SIG-M5 treated with dmso at 0.1 percent for 504 hours (cell line): ENCODE results near the gene STK38L.

Experiments
- DNase-seq: peaks from one replicate; lab custom pipeline; 2025; ENCODE audit not compliant: unreplicated experiment; lab: John Stamatoyannopoulos, UW

STK38L gene

GRCh38 chr12:27274706-27275105 lies 30.6 kb downstream of the STK38L start:
- DNase-seq, result no peak

DNA sequence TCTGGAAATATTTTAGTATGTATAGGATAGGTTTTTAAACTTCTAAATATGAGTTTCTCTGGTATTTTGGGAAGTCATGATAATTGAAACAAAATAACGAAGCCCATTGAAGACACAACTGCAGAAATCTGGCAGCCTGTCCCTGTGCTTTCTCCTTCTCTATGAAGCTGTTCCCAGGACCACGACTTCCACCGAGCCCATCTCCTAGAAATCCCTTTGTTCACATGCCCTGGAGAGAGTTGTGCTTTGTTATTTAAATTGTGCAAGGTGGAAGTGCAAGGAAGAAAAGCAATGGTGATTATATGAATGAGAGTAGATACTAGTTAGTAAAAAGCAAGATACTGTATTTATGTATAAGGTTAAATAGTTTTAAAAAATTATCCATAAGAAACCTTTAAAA lies 32.2 kb downstream of the STK38L start:
- no peak for DNase-seq

GRCh38 chr12:27277846-27278260 lies 33.8 kb downstream of the STK38L start:
- no peak for DNase-seq

DNA sequence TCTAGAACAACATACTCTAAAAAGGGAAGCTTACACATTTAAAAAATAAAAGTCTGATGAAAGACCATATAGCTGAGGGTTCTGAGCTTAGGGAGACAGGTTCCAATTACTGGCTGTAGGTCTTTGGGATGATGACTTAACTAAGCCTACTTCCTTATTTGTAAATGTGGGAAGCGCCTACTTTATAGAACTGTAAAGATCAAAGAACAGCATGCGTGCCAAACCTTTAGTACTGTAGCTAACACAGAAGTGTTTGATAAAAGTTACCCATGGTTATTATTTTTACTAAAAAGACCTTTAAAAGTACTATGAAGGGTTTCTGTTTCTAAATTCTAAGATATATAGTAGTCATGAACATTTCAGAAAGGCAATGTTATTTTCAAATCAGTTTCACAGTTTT lies 35.7 kb downstream of the STK38L start:
- peak; percentile 63 for DNase-seq

DNA sequence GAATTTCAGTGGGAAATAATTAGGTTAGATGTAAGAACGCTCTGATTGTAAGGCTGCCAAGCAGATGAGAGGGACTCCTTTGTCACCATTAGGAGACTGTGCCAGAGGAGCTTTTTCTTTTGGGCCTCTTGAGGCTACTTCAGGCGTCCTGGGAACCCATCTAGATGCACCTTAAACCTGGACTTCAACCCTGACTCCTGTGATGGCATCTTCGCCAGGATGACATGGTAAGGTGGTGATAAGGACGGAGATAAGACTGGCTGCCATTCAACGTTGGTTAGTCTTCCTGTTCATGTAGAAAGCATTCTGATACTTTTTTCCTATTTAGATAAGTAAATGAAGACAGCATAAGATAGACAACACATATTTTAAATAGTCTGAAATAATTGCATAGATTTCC lies 36.3 kb downstream of the STK38L start:
- no peak for DNase-seq

- no peak for DNase-seq
Measured at GRCh38 chr12:27282754-27283153, 38.7 kb downstream of the STK38L start.

GRCh38 chr12:27284021-27284420 lies 39.9 kb downstream of the STK38L start:
- DNase-seq, result no peak

GRCh38 chr12:27284751-27285150 lies 40.7 kb downstream of the STK38L start:
- DNase-seq, result no peak

DNA sequence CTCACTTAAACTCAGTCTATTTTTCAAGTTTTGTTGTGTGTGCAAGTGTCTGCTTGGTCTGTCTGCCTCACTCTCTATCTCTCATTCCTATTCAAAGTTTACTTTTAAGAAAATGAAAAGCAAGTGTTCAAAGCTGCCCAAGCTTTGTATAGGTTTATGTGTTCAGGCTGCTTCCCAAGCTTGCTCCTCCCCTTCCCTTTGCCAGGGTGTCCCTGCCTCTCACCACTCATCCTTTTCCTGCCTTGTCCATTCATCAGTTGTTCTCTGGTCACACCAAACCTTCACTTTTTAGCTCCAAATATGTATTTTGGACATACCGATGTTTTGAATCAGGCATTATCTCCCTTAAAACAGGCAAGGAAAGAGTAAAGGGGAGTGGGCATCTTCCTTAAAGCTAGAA lies 41.3 kb downstream of the STK38L start:
- no peak for DNase-seq

- no peak for DNase-seq
Measured at GRCh38 chr12:27289414-27289813, 45.3 kb downstream of the STK38L start.

DNA sequence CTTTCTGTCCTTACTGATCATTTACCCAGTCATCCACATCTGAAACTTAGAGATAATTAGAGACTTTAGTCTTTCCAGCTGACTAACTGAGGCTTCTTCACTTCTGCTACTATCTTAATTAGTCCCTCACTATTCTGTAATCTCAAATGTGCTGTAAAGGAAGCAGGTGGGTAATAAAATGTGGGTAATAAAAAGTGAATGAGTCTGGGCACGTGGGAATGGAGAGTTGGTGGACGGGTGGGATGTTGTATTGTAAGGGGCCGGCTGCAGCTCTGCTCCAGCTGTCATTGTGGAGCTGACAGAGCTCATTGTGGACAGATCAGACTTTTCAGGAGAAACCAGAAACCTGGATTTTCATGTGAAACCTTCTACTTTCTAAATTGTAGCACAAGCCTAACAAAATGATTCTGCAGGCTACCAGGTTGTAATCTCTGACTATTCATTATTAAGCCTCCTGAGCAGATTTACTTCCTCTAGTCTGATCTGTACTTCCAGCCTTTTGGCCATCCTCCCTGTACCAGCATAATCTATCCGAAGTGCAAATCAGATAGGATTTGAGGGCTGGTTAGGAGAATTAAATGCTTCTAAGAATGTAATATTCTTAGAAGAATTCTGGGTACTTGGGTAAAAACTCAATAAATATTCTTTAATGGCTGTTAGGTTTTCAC lies 46.5 kb downstream of the STK38L start:
- DNase-seq, result no peak

DNA sequence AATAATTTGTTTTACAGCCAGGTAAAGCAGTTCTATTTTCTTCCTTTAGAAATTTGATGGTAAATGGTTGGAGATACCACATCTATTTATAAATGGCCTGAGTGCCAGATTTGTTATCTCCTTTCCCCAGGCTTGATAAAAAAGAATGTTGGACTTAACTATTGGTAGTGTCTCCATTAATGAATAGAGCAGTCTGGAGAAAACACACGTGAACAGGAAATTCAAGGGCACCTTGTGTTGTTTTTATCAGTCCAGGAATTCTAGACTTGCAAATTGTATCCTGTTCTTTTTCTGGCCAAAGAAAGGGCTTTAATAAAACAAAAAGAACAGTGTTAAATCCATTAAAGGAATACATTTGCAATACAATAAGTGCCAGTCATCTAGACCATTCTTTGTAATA lies 47.8 kb downstream of the STK38L start:
- DNase-seq, result no peak

- no peak for DNase-seq
Measured at GRCh38 chr12:27292718-27293117, 48.6 kb downstream of the STK38L start.

DNA sequence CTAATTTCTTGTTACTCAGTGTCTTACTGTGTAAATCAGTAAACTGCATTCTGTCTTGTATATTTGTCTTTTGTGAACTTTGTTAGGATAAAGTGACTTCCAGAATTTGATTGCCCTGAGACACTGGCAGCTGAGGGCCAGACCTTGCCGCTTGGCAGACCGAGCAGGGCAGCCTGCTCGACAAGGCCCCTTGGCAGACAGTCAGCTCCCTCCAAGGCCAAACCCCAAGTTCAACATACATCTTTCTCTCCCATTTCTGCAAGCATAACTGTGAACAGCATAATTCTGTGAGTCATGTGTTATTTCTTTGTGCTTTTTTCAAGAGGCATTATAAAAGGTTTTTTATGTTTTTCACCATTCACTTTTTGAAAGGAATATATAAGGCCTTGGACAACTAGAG lies 49.4 kb downstream of the STK38L start:
- no peak for DNase-seq

- no peak for DNase-seq
Measured at GRCh38 chr12:27296674-27297073, 52.6 kb downstream of the STK38L start.

GRCh38 chr12:27297566-27297965 lies 53.5 kb downstream of the STK38L start:
- no peak for DNase-seq

DNA sequence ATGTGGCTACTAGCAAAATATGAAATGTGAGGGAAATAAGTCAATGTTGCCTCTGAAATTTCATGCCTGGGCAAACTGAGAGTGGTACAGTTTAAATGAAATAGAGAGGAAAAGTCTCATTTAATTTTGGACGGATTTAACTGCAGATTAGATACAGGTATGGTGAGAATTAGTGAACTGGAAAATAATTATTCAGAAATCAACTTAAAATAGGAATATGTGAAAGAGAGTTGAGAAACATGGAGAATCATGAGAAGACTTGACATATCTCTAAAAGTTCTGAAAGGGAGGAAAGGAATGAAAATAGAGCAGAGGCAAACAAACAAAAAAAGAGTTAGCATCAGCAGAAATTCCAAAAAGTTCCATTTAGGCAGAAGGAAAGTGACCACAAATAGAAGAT lies 55.0 kb downstream of the STK38L start:
- no peak for DNase-seq

DNA sequence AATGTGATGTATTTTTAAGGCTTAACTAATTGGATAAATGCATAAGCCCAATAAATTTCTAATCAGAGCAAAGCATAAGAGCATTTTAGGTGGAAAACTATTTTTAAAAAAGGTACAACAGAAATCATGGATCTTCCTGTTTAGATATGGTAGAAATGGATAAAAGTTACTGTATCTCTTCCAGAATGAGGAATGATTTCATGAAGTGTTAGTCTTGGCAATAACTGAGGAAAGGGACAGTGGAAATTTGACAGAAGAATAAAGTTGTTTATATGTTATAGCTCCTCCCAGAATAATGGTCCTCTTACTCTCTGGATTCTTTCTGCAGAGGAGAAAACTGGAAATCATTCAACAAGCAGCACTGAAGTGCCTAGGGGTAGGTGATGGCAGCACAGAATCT lies 56.1 kb downstream of the STK38L start:
- no peak for DNase-seq

DNA sequence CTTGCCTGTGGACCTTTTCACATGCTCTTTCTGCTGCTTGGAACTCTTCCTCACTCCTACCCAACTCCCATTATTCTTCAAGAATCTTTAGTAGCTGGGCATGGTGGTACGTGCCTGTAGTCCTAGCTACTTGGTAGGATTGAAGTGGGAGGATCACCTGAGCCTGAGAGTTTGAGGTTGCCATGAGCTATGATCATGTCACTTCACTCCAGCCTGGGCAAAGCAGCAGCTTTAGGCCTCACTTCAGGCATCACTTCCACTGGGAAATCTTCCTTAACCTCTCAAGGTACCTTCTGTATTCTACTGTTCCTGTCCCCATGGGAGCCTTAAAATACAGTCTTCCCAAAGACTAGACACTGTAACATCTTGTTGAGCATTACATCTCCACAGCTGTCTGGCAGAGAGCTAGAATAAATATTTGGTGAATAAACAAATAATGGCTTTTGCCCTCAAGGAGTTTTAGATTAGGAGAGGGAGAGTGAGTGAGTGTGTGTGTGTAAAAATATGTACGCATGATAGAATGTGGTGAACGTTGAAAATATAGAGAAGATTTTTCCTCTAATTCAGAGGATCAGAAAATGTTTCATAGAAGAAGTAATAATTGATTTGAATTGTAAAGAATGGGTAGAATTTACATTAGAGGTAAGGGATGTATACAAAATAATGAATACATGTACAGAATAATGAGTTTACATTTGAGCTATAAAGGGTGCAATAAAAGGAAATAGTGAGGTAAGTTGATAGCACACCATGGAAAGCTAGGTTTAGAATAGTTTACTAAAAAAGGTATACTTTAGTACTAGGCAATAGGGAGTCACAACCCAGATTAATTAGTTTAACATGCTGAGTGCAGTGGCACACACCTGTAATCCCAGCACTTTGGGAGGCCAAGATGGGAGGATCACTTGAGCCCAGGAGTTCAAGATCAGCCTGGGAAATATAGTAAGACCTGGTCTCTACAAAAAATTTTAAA lies 59.3 kb downstream of the STK38L start:
- DNase-seq, result no peak

DNA sequence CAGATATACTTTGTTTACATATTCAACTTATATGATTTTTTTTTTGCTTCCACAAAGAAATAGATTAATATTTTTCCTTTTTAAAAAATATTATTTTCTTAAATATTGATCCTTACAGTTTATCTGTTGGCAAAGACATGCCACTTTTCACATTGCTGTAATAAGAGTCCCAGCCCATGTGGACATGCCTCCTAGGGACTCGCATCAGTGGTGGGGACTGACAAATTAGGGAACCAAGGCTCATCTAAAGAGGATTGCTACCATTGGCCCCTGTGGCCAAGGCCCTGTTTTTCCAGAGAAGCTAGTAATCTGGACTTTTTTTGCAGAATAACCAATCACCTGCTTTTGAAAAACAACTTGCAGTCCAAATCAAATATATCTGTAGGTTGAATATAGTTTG lies 60.8 kb downstream of the STK38L start:
- no peak for DNase-seq

- DNase-seq, result peak; percentile 56
Measured at GRCh38 chr12:27305673-27306456, 61.8 kb downstream of the STK38L start.
